BLaER1 (cell line): Measurements from ENCODE around the gene CAPN7.
"Not testable (repeated sequence)": the region's sequence is repeated elsewhere in the genome, so short reads cannot be mapped to it uniquely, and the experiment has no call there.

ENCODE experiments used
- H3K27ac ChIP-seq: shearing (Covaris generic); formaldehyde crosslinking; 2 replicates; pipeline ENCODE4 v1.8.1; 2022
- H3K27me3 ChIP-seq: shearing (Covaris generic); formaldehyde crosslinking; 2 replicates; pipeline ENCODE4 v1.8.1; 2022
- H3K36me3 ChIP-seq: shearing (Covaris generic); formaldehyde crosslinking; 2 replicates; pipeline ENCODE4 v1.8.1; 2022
- H3K4me1 ChIP-seq: shearing (Covaris generic); formaldehyde crosslinking; 2 replicates; pipeline ENCODE4 v1.8.1; 2022
- H3K4me2 ChIP-seq: shearing (Covaris generic); formaldehyde crosslinking; 2 replicates; pipeline ENCODE4 v1.8.1; 2022
- H3K4me3 ChIP-seq: shearing (Covaris generic); formaldehyde crosslinking; 2 replicates; pipeline ENCODE4 v1.8.1; 2022
- H3K9ac ChIP-seq: shearing (Covaris generic); formaldehyde crosslinking; 2 replicates; pipeline ENCODE4 v1.8.1; 2022
- H3K9me3 ChIP-seq: shearing (Covaris generic); formaldehyde crosslinking; 2 replicates; pipeline ENCODE4 v1.8.1; 2022
- H4K20me1 ChIP-seq: shearing (Covaris generic); formaldehyde crosslinking; 2 replicates; pipeline ENCODE4 v1.8.1; 2022
- Cebpa-rat ChIP-seq: shearing (Covaris generic); IDR thresholded peaks from 2 replicates; pipeline ENCODE4 v1.8.1; 2022

The CAPN7 gene

GRCh38 chr3:15205934-15206661, at the start of gene CAPN7:
CAPN7 (plus strand) TSS chr3:15206246; CDS start chr3:15206496, 250 bp downstream.
- Histone ChIP-seq H3K27ac (peak within 1 kb of the TSS; percentile 88), H3K36me3 (peaks cover 5% of the 10 kb centered on the region), H3K4me1 (peaks cover 22% of the 10 kb centered on the region), H3K27me3 (no peaks in the 10 kb centered on the region), H3K9me3 (no peaks in the 10 kb centered on the region), H3K4me3 (peak within 1 kb of the TSS; percentile 81), H4K20me1 (peaks cover 49% of the 10 kb centered on the region), H3K9ac (peak within 1 kb of the TSS; percentile 90), H3K4me2 (peak within 1 kb of the TSS; percentile 88)
- no peak for TF ChIP-seq Cebpa-rat

- Histone ChIP-seq H3K4me1 (no peaks in the 10 kb centered on the region), H3K36me3 (no peaks in the 10 kb centered on the region), H3K9ac (no peak overlapping the region), H3K9me3 (0 out of 2 replicates have a peak, but pooled peaks cover 3% of the 10 kb centered on the region), H3K4me3 (no peak overlapping the region), H4K20me1 (no peaks in the 10 kb centered on the region), H3K27ac (no peak overlapping the region), H3K4me2 (no peak overlapping the region), H3K27me3 (no peaks in the 10 kb centered on the region)
- TF ChIP-seq Cebpa-rat = no peak
Measured at GRCh38 chr3:15157441-15157840, 48.6 kb upstream of the CAPN7 start.

GRCh38 chr3:15159501-15160136, 46.4 kb upstream of the CAPN7 start:
- no peaks in the 10 kb centered on the region for H3K27me3 ChIP-seq
- H3K9me3 ChIP-seq = peaks cover 12% of the 10 kb centered on the region
- no peak overlapping the region for H3K27ac ChIP-seq
- H3K4me2 ChIP-seq = no peak overlapping the region
- H3K36me3 ChIP-seq = no peaks in the 10 kb centered on the region
- H3K4me3 ChIP-seq = no peak overlapping the region
- H4K20me1 ChIP-seq = no peaks in the 10 kb centered on the region
- H3K9ac ChIP-seq = no peak overlapping the region
- H3K4me1 ChIP-seq = no peaks in the 10 kb centered on the region
- TF ChIP-seq Cebpa-rat = no peak

GRCh38 chr3:15160662-15161061, 45.4 kb upstream of the CAPN7 start:
- no peak overlapping the region for H3K4me3 ChIP-seq

GRCh38 chr3:15161133-15161532, 44.9 kb upstream of the CAPN7 start:
- Histone ChIP-seq H3K4me2 (no peak overlapping the region), H3K27ac (no peak overlapping the region), H3K27me3 (no peaks in the 10 kb centered on the region), H3K36me3 (no peaks in the 10 kb centered on the region), H4K20me1 (no peaks in the 10 kb centered on the region), H3K4me3 (no peak overlapping the region), H3K9me3 (peaks cover 14% of the 10 kb centered on the region), H3K4me1 (no peaks in the 10 kb centered on the region), H3K9ac (no peak overlapping the region)
- no peak for TF ChIP-seq Cebpa-rat

More at GRCh38 chr3:15160662-15161061, 45.4 kb upstream of the CAPN7 start:
- no peaks in the 10 kb centered on the region for H3K27me3 ChIP-seq
- H3K27ac ChIP-seq = no peak overlapping the region
- no peaks in the 10 kb centered on the region for H4K20me1 ChIP-seq
- no peaks in the 10 kb centered on the region for H3K4me1 ChIP-seq
- no peak overlapping the region for H3K4me2 ChIP-seq
- no peak overlapping the region for H3K9ac ChIP-seq
- TF ChIP-seq Cebpa-rat = no peak
- no peaks in the 10 kb centered on the region for H3K36me3 ChIP-seq
- peaks cover 14% of the 10 kb centered on the region for H3K9me3 ChIP-seq

GRCh38 chr3:15163656-15164055, 42.4 kb upstream of the CAPN7 start:
- not testable (repeated sequence) for H3K9ac ChIP-seq, H3K4me3 ChIP-seq, H3K4me2 ChIP-seq, H3K36me3 ChIP-seq, H4K20me1 ChIP-seq, H3K4me1 ChIP-seq, H3K27ac ChIP-seq, H3K27me3 ChIP-seq
- H3K9me3 ChIP-seq = peaks cover 14% of the 10 kb centered on the region

- Histone ChIP-seq H3K27ac (no peak overlapping the region), H3K9ac (no peak overlapping the region), H3K4me1 (no peaks in the 10 kb centered on the region), H3K4me3 (no peak overlapping the region), H3K36me3 (no peaks in the 10 kb centered on the region), H4K20me1 (no peaks in the 10 kb centered on the region), H3K27me3 (no peaks in the 10 kb centered on the region), H3K4me2 (no peak overlapping the region), H3K9me3 (peaks cover 14% of the 10 kb centered on the region)
- no peak for TF ChIP-seq Cebpa-rat
Measured at GRCh38 chr3:15164340-15164739, 41.7 kb upstream of the CAPN7 start.

- no peaks in the 10 kb centered on the region for H3K27me3 ChIP-seq
- H3K4me2 ChIP-seq = no peak overlapping the region
- no peak overlapping the region for H3K27ac ChIP-seq
- TF ChIP-seq Cebpa-rat = no peak
- no peaks in the 10 kb centered on the region for H3K36me3 ChIP-seq
- no peak overlapping the region for H3K4me3 ChIP-seq
- H4K20me1 ChIP-seq = no peaks in the 10 kb centered on the region
- no peak overlapping the region for H3K9ac ChIP-seq
- no peaks in the 10 kb centered on the region for H3K4me1 ChIP-seq
- H3K9me3 ChIP-seq = peaks cover 14% of the 10 kb centered on the region
Measured at GRCh38 chr3:15165061-15165460, 41.0 kb upstream of the CAPN7 start.

GRCh38 chr3:15166391-15166790, 39.7 kb upstream of the CAPN7 start:
- peaks cover 11% of the 10 kb centered on the region for H3K9me3 ChIP-seq
- H3K4me3 ChIP-seq, H3K27me3 ChIP-seq, H3K9ac ChIP-seq, H3K27ac ChIP-seq, H3K4me1 ChIP-seq, H3K36me3 ChIP-seq, H3K4me2 ChIP-seq, H4K20me1 ChIP-seq: not testable (repeated sequence)

GRCh38 chr3:15171096-15171495, 35.0 kb upstream of the CAPN7 start:
- Histone ChIP-seq H3K4me2 (no peak overlapping the region), H3K9ac (no peak overlapping the region), H3K9me3 (no peaks in the 10 kb centered on the region), H4K20me1 (no peaks in the 10 kb centered on the region), H3K36me3 (no peaks in the 10 kb centered on the region), H3K27ac (no peak overlapping the region), H3K4me3 (no peak overlapping the region), H3K4me1 (no peaks in the 10 kb centered on the region), H3K27me3 (no peaks in the 10 kb centered on the region)
- TF ChIP-seq Cebpa-rat = no peak
